Uterus (tissue), 2 donors: ENCODE measurements around the gene TMEM255B.

Experiments
- CTCF ChIP-seq, 4 experiments: fragments of 200-600 bp in 2 of 4; fragments of 450-650 bp in 2 of 4; sonication (generic) in 2 of 4; IDR thresholded peaks; one replicate each; pipeline ENCODE4 v1.5.1; 2016 to 2019; ENCODE audit warnings: antibody characterized with exemption in 4 of 4, mild to moderate bottlenecking in 2 of 4, moderate library complexity in 1 of 4
- POLR2A ChIP-seq, 2 donors: fragments of 450-650 bp; IDR thresholded peaks; one replicate each; pipeline ENCODE4 v1.6.1; 2016; ENCODE audit warnings: antibody characterized with exemption in 2 of 2, mild to moderate bottlenecking in 1 of 2, moderate library complexity in 1 of 2

- TF ChIP-seq CTCF (IDR thresholded peaks at IDR 0.05) = no peak
- no peak for TF ChIP-seq POLR2A (IDR thresholded peaks at IDR 0.05)
These were observed 54.2 kb downstream of the TMEM255B start for GRCh38 chr13:113813070-113813748.
